ENCODE data around the gene ADAT1.

GRCh38 chr16:75570396-75571065 is 52.5 kb downstream of the ADAT1 start:
- TF ChIP-seq CTCF (IDR thresholded peaks at IDR 0.05; ENCODE audit: low read depth, low read length, missing input control) (no peak), MAX (IDR thresholded peaks at IDR 0.05) (no peak), YY1 (IDR thresholded peaks at IDR 0.05) (no peak), TAF1 (conservative IDR thresholded peaks at IDR 0.05) (no peak), REST (IDR thresholded peaks at IDR 0.05) (no peak), RXRA (IDR thresholded peaks at IDR 0.05) (no peak), RAD21 (IDR thresholded peaks at IDR 0.05) (no peak), HNF4G (IDR thresholded peaks at IDR 0.05) (no peak), ZBTB33 (IDR thresholded peaks at IDR 0.05) (no peak), FOXA2 (IDR thresholded peaks at IDR 0.05) (no peak), HNF4A (conservative IDR thresholded peaks at IDR 0.05) (no peak), EGR1 (IDR thresholded peaks at IDR 0.05; ENCODE audit: low read depth in 2 of 2) (no peak), SP1 (IDR thresholded peaks at IDR 0.05) (no peak), GABPA (IDR thresholded peaks at IDR 0.05 in 1 of 2, conservative IDR thresholded peaks at IDR 0.05 in 1 of 2) (no peak)

Data from liver (tissue), 3 donors.